HT1080 (cell line): Measurements from ENCODE around the gene NBPF19. TPM values are rescaled to one million over a fixed set of nuclear protein-coding genes. Genes with fewer than 3 reads are reported as not detected.
A peak's percentile ranks its signal among the peaks of the same experiment; 100 is the strongest.
"Not testable (repeated sequence)": the region's sequence is repeated elsewhere in the genome, so short reads cannot be mapped to it uniquely, and the experiment has no call there.

Experiments
- DNase-seq: peaks from one replicate; pipeline ENCODE4 v3.0.0-alpha.2; 2015; ENCODE audit warnings: low read depth
- polyA plus RNA-seq, 2 experiments: library from polyadenylated mRNA; depleted of rRNA; stranded (reverse); fragments of >200 nt; gene quantifications; 2 replicates each; pipeline ENCODE4 v1.2.3, GENCODE V29; 2015
- total RNA-seq: library from RNA; depleted of rRNA; stranded (reverse); fragments of >200 nt; shearing (Covaris generic); gene quantifications from 2 replicates; pipeline ENCODE4 v1.2.3, GENCODE V29; 2014; rRNA removed

Gene NBPF19
- total RNA-seq = 3.4 and 4.0 TPM in 2 replicates
- 2.2 and 2.3 TPM in 2 replicates for polyA plus RNA-seq (2015; cell fraction: cytosol; rRNA removed)
- polyA plus RNA-seq (2015; cell fraction: nucleus; rRNA removed) = 8.8 and 9.3 TPM in 2 replicates

GRCh38 chr1:149474745-149475144 lies at the start of gene NBPF19:
NBPF19 (plus strand) TSS chr1:149475045; CDS start chr1:149475933, 888 bp downstream.
- not testable (repeated sequence) for DNase-seq

GRCh38 chr1:149428317-149428716 lies 46.5 kb upstream of the NBPF19 start:
- not testable (repeated sequence) for DNase-seq

GRCh38 chr1:149445451-149445850 lies 29.4 kb upstream of the NBPF19 start:
- DNase-seq = not testable (repeated sequence)

DNA sequence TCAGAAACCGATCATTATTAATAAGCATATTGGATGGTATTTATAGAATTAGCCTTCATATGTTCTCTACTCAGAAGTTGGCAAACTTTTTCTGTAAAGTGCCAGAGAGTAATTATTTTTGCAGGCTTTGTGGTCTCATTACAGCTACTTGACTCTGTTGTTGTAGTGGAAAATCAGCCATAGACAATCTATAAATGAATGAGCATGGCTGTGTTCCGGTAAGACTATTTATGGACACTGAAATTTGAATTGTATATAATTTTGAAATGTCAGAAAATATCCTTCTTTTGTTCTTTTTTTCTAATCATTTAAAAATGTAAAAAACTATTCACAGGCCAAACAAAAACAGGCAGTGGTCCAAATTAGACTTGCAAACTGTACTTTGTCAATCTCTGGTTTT lies 22.6 kb upstream of the NBPF19 start:
- DNase-seq = not testable (repeated sequence)

- DNase-seq = not testable (repeated sequence)
Observed at GRCh38 chr1:149452652-149453051, 22.2 kb upstream of the NBPF19 start.

GRCh38 chr1:149558350-149558825 lies 83.5 kb downstream of the NBPF19 start:
- DNase-seq = peak; percentile 90

- DNase-seq = not testable (repeated sequence)
Observed at GRCh38 chr1:149561806-149562205, 87.0 kb downstream of the NBPF19 start.

GRCh38 chr1:149565485-149565884 lies 90.6 kb downstream of the NBPF19 start:
- not testable (repeated sequence) for DNase-seq

DNA sequence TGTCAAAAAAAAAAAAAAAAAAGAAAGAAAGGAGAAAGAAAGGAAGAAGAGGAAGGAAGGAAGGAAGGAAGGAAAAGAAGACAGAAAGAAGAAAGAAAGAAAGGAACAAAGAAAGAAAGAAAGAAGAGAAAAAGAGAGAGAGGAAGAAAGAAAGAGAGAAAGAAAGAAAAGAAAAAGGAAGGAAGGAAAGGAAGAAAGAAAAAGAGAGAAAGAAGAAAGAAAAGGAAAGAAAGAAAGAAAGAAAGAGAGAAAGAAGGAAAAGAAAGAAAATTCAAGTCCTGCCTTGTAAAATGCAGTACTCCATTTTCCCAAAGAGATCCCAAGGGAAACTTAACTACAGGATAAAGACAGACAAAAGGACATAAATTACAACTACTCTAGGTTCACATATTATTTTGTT lies 97.9 kb downstream of the NBPF19 start:
- not testable (repeated sequence) for DNase-seq

DNA sequence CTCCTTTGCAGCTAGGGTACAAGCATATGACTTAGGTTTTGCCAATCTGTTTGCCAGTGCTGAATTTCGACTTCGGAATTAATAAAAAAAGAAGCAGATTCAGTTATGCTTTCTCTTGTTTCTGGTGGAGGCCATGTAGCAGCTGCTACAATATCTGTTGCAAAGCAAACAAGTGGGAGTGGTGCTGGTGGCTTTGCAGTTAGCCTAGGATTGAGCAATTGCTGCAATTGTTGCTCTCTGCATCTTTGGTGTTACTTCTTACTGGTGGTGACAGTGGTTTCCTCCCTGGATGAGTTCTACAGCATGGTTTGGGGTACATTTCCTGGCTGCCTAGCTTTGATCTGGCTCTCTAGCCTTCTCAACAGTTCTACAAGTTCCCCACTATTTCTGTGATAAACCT lies 110.7 kb downstream of the NBPF19 start:
- DNase-seq = not testable (repeated sequence)

Other genes starting within 250 kb of the NBPF19 start
- not detected in 2 replicates for gene PPIAL4C, start 108.8 kb downstream of the NBPF19 start, total RNA-seq